ENCODE data around the gene TWIST2. TPM values are rescaled to one million over a fixed set of nuclear protein-coding genes. Genes with fewer than 3 reads are reported as not detected.
A peak's percentile ranks its signal among the peaks of the same experiment; 100 is the strongest.

Gene TWIST2
- total and polyA plus RNA-seq, 2 donors, result 20.5 to 25.1 TPM

DNA sequence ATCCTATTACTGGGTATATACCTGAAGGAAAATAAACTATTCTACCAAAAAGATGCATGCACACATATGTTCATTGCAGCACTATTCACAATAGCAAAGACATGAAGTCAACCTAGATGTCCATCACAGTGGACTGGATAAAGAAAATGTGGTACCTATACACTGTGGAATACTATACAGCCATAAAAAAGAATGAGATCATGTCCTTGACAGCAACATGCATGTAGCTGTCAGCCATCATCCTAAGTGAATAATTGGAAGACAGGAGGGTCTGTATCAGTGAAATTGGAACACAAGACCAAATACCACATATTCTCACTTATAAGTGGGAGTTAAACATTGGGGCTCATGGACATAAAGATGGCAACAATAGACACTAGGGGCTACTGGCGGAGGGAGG is 27.7 kb upstream of the TWIST2 start:
- no peak for DNase-seq (ENCODE audit: extremely low spot score)
- Histone ChIP-seq H3K4me3 (ENCODE audit: low read depth, low read length) (no peak overlapping the region), H3K27ac (ENCODE audit: low read depth) (no peak overlapping the region), H3K36me3 (ENCODE audit: insufficient read depth) (no peaks in the 10 kb centered on the region), H3K4me1 (ENCODE audit: insufficient read depth) (no peaks in the 10 kb centered on the region)
- 87% methylated on average over 1 of the region's 1 CpG for whole genome bisulfite sequencing

DNA sequence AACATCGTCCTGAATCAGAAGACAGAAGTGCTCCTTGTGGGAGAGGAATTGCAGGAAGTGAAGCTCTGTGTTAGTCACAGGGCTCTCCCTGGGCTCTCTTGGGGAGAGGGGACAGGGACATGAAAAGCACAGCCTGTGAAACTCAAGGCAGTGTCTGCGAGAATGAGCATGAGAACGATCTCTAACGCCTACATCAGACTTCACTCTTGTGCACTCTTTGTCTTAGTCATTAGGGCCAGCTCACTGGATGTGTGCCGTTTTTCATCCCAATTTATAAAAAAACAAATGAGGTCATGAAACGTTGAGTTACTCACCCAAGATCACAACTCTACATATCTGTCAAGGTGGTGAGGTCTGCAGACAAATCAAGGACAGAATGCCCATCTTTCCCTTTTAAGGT is 27.0 kb upstream of the TWIST2 start:
- DNase-seq (ENCODE audit: extremely low spot score), result no peak
- Histone ChIP-seq H3K4me1 (ENCODE audit: insufficient read depth) (no peaks in the 10 kb centered on the region), H3K36me3 (ENCODE audit: insufficient read depth) (no peaks in the 10 kb centered on the region), H3K4me3 (ENCODE audit: low read depth, low read length) (no peak overlapping the region), H3K27ac (ENCODE audit: low read depth) (no peak overlapping the region)
- WGBS, result 49% methylated on average over 6 of the region's 6 CpGs

DNA sequence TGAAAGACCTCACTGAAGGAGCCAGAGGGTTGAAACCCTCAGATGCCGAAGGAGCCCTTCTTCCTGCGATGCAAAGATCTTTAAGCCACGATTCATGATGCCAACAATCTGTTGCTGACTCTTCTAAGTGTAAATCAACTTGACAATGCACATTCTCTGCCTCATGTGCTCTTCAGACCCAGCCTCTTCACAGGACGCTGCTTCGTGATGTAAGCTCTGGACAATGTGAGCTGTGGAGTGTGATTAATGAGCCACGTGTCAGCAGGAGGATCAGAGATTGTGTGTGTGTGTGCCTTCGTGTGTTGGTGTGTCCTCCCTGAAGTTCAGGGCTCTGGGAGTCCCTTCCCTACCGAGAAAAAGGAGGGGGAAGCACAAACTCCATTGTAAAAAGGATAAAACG is 26.5 kb upstream of the TWIST2 start:
- no peak overlapping the region for H3K4me3 ChIP-seq (ENCODE audit: low read depth, low read length)
- DNase-seq (ENCODE audit: extremely low spot score), result no peak
- no peaks in the 10 kb centered on the region for H3K36me3 ChIP-seq (ENCODE audit: insufficient read depth)
- no peak overlapping the region for H3K27ac ChIP-seq (ENCODE audit: low read depth)
- 28% methylated on average over 9 of the region's 9 CpGs for WGBS
- H3K4me1 ChIP-seq (ENCODE audit: insufficient read depth), result no peaks in the 10 kb centered on the region

DNA sequence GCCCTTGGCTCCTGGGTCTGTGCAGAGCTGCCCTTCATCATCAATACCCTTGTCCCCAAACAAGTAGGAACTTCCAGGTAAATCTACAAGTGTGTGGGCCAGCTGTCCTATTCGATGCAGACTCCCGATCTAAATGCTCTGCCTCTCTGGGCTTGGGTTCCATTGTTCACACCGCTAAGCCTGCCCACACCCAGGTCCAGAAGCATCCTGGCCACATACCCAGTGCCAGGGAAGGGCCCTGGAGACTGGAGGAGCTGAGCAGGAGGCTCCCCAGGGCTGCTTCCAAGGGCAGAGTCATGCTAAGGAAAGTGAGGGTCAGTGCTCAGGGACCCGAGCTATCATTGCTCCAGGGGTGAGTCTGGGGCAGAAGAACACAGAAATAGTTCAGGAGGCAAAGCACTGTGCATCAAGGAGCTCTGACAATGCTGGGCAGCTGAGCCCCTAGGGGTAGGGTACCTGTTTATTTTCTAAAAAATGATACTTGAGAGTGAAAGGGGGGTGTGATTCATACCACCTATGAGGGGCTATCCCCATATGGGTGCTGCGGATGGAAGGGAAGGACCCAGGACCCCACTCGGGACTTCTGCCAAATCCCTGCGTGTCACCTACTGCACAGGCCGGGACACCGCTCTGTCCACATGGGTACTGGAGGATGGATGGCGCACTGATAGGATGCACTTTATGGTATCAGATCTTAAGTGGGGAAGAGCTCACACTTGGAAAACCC is 25.8 kb upstream of the TWIST2 start:
- no peak overlapping the region for H3K27ac ChIP-seq (ENCODE audit: low read depth)
- no peaks in the 10 kb centered on the region for H3K4me1 ChIP-seq (ENCODE audit: insufficient read depth)
- no peaks in the 10 kb centered on the region for H3K36me3 ChIP-seq (ENCODE audit: insufficient read depth)
- DNase-seq (ENCODE audit: extremely low spot score), result no peak
- no peak overlapping the region for H3K4me3 ChIP-seq (ENCODE audit: low read depth, low read length)
- WGBS, result 81% methylated on average over 10 of the region's 10 CpGs

DNA sequence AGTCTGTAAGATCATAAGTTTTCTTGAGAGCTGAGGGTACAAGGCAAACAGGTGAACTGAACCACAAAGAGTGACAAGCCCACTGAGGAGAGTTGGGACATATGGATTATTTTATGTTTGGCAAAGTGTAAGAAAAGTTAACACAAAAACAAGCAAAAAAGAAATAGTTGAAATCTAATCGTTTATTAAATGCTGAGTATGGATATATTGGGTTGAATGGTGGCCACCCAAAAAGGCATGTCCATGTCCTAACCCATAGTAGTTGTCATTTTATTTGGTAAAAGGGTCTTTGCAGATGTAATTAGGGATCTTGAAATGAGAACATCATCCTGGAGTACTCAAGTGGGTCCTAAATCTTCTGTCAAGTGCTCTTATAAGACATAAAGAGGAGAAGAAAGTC is 24.9 kb upstream of the TWIST2 start:
- Histone ChIP-seq H3K4me1 (ENCODE audit: insufficient read depth) (no peaks in the 10 kb centered on the region), H3K27ac (ENCODE audit: low read depth) (no peak overlapping the region), H3K4me3 (ENCODE audit: low read depth, low read length) (no peak overlapping the region), H3K36me3 (ENCODE audit: insufficient read depth) (no peaks in the 10 kb centered on the region)
- DNase-seq (ENCODE audit: extremely low spot score), result no peak
- 81% methylated on average over 1 of the region's 1 CpG for WGBS

DNA sequence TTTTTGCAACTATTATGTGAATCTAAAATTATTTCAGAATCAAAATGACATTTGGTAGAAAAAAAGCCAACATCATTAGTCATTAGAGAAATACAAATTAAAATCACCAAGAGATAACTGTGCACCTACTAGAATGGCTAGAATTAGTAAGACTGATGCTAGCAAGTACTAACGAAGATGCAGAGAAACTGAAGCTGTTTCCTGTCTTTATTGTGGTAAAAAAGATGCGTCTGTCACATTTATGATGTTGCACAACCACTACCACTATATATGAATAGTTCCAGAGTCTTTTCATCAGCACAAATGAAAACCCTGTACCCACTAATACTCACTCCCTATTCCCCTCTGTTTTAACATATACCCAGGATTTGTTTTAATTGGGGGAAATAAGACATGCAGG is 16.7 kb upstream of the TWIST2 start:
- WGBS, result 53% methylated on average over 2 of the region's 2 CpGs
- H3K4me3 ChIP-seq (ENCODE audit: low read depth, low read length), result no peak overlapping the region
- no peak overlapping the region for H3K27ac ChIP-seq (ENCODE audit: low read depth)
- no peak for DNase-seq (ENCODE audit: extremely low spot score)
- H3K4me1 ChIP-seq (ENCODE audit: insufficient read depth), result no peaks in the 10 kb centered on the region
- H3K36me3 ChIP-seq (ENCODE audit: insufficient read depth), result no peaks in the 10 kb centered on the region

DNA sequence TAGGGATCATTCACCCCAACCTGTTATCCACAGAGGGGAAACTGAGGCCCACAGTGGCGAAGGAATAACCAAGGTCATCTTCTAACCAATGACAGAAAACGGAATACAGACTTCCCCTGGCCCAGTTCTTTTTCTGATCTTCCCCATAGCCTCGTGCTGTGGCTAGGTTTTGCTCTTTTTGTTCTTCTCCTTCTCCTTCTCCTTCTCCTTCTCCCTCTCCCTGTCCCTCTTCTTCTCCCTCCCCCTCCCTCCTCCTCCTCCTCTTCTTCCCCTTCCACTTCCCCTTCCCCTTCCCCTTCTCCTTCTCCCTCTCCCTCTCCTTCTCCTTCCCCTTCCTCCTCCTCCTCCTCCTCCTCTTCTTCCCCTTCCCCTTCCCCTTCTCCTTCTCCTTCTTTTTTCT is 12.9 kb upstream of the TWIST2 start:
- no peak overlapping the region for H3K27ac ChIP-seq (ENCODE audit: low read depth)
- H3K4me1 ChIP-seq (ENCODE audit: insufficient read depth), result no peaks in the 10 kb centered on the region
- no peak overlapping the region for H3K4me3 ChIP-seq (ENCODE audit: low read depth, low read length)
- no peak for DNase-seq (ENCODE audit: extremely low spot score)
- WGBS, result 87% methylated on average over 3 of the region's 3 CpGs
- H3K36me3 ChIP-seq (ENCODE audit: insufficient read depth), result no peaks in the 10 kb centered on the region

DNA sequence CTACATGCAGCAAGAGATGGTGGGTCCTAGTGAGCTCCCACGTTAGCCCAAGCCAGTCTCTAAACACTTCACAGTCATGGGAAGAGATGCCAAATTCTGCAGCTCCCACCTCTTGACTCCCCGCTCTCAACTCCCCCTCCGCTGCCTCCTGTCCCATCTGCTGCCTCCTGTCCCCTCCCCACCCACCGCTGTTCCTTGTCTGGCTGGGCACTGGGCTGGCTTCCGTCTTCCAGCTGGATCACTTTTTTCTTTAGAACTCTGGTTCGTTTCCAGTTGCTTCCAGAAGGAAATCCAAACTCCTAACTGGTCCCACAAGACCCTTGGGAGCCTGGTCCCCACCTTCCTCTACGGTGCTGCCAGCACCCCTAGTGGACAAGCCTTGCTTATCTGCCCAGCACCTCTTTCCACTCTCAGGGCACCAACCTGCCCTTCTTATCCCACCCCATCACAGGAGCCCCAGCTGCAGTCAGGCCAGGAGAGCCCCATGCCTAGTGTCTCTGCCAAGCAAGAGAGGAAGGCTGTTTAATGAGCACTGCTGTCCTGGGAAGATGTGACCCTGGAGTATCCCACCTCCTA is 12.1 kb upstream of the TWIST2 start:
- no peak overlapping the region for H3K4me3 ChIP-seq (ENCODE audit: low read depth, low read length)
- DNase-seq (ENCODE audit: extremely low spot score), result no peak
- no peak overlapping the region for H3K27ac ChIP-seq (ENCODE audit: low read depth)
- no peaks in the 10 kb centered on the region for H3K4me1 ChIP-seq (ENCODE audit: insufficient read depth)
- H3K36me3 ChIP-seq (ENCODE audit: insufficient read depth), result no peaks in the 10 kb centered on the region
- 68% methylated on average over 7 of the region's 7 CpGs for WGBS

DNA sequence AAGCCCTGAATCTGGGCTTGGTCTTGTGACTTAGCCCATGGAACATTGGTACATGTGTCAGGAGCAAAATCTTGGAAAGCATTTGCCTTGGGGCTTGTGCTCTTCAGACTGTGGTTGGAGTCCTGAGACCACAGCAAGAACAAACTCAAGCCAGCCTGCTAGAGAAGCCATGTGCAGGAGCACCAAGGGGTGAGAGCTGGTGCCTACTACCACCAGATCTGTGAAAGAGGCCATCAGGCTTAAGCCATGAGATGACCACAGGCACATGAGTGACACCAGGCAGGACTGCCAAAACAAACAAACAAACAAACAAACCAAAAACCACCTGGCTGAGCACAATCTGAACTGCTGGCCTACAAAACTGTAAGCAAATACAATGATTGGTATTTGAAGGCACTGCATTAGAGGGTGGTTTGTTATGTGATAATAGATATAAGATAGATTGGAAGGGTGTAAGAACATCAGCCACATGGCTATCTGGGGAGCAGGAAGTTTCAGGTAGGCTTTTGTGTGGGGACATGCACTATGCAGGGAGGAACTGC is 9.0 kb upstream of the TWIST2 start:
- no peaks in the 10 kb centered on the region for H3K36me3 ChIP-seq (ENCODE audit: insufficient read depth)
- no peak overlapping the region for H3K4me3 ChIP-seq (ENCODE audit: low read depth, low read length)
- DNase-seq (ENCODE audit: extremely low spot score), result no peak
- H3K4me1 ChIP-seq (ENCODE audit: insufficient read depth), result no peaks in the 10 kb centered on the region
- H3K27ac ChIP-seq (ENCODE audit: low read depth), result no peak overlapping the region

DNA sequence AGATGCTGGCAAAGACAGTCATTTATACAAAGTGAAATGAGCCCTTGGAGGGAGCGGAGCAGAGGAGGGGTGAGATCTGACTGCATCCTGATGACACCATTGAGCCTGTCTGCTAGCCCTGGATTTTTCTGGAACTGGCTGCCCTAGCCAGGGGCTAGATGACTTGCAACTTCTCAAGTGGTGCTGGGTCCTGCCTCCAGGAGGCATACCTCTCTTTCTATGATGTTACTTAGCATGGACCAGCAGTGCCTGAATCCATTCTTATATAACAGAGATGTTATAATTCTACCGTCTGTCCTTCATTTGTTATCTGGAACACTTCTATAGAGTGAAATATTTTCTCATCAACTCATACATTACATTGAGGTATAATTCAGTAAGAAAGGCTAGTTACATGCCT is 8.5 kb upstream of the TWIST2 start:
- H3K4me3 ChIP-seq (ENCODE audit: low read depth, low read length), result no peak overlapping the region
- 92% methylated on average over 2 of the region's 2 CpGs for WGBS
- DNase-seq (ENCODE audit: extremely low spot score), result no peak
- no peaks in the 10 kb centered on the region for H3K4me1 ChIP-seq (ENCODE audit: insufficient read depth)
- no peak overlapping the region for H3K27ac ChIP-seq (ENCODE audit: low read depth)
- no peaks in the 10 kb centered on the region for H3K36me3 ChIP-seq (ENCODE audit: insufficient read depth)

DNA sequence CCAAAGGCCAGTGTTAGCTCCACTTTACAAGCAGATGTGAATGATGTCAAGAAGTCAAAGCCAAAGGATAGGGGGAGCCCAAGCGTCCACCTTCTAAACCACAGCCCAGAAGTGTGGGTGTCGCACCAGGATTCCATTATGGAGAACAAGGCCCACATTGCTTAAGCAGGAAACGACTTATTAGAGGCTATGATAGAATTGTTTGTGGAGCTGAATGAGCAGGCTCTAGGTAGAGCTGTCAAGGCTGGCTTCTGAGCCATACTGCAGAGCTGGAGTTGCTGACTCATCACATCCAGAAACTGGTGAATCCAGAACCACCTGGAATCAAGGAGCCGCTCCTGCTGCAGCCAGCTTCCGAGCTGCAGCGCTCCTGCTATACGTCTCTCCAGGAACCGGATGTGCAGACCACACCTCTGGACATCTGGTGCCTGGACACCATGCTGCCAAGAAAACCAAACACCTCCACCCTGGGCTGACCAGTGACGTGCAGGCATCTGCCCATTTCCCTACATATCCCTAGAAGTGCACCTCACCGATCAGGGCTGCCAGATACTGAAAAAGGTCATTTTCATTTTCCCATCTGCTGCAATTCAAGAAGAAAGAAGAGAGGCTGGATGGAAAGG is 6.2 kb upstream of the TWIST2 start:
- no peaks in the 10 kb centered on the region for H3K4me1 ChIP-seq (ENCODE audit: insufficient read depth)
- 79% methylated on average over 10 of the region's 10 CpGs for WGBS
- DNase-seq (ENCODE audit: extremely low spot score), result no peak
- no peak overlapping the region for H3K4me3 ChIP-seq (ENCODE audit: low read depth, low read length)
- no peaks in the 10 kb centered on the region for H3K36me3 ChIP-seq (ENCODE audit: insufficient read depth)
- H3K27ac ChIP-seq (ENCODE audit: low read depth), result no peak overlapping the region

DNA sequence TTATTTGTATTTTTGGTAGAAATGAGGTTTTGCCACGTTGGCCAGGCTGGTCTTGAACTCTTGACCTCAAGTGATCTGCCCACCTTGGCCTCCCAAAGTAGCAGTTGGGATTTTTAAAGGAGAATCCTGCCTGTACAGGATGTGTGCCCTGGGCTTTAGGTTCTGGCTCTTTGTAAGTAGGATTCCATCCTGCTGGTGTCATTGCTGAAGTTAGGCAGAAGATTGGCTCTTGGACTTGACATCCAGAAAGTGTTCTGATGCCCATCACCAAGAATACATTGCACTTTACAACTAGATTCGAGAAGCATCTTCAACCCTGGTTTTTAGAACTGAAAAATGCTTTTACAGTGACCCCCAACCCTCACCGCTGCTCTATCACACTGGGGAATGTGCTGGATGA is 4.4 kb upstream of the TWIST2 start:
- no peak for DNase-seq (ENCODE audit: extremely low spot score)
- 68% methylated on average over 3 of the region's 3 CpGs for WGBS
- no peak overlapping the region for H3K4me3 ChIP-seq (ENCODE audit: low read depth, low read length)
- H3K4me1 ChIP-seq (ENCODE audit: insufficient read depth), result no peaks in the 10 kb centered on the region
- H3K36me3 ChIP-seq (ENCODE audit: insufficient read depth), result no peaks in the 10 kb centered on the region
- H3K27ac ChIP-seq (ENCODE audit: low read depth), result no peak overlapping the region

DNA sequence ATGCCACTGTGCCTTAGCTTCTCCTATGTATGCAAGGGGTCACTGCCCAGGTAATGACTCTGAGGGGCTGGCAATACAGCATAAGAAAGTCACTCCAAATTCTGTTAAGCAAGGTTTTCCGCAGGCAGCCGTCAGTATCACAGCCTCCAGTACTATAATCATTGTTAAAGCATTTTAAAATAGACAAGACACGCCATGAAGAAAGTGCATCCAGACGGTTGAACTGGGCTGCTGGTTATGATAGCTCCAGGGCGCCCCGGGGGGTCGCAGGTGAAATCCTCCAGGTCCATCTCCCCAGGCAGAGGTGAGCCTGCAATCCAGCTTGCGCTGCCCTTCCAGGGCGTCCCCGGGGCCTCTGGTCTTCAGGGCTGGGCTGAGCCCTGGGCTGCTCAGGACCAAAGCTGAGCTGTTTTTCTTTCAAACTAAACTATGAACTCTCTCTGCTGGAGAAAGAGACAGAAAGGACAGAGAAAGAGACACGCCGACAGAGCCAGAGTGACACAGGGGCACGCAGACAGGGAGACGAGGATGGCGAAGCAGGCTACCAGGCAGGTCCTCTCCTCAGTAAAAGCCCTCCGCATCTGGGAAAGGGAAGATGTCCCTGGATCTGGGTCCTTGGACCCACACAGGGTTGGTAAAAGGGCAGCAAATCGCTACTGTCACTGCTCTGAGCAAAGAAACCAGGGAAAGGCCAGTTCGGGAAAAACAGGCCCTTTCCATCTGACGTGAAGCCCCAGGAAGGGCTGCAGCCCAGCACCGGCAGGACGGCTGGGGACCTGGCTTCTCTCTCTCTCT is 2.1 kb upstream of the TWIST2 start:
- Histone ChIP-seq H3K27ac (ENCODE audit: low read depth) (no peak overlapping the region), H3K36me3 (ENCODE audit: insufficient read depth) (no peaks in the 10 kb centered on the region), H3K4me1 (ENCODE audit: insufficient read depth) (no peaks in the 10 kb centered on the region), H3K4me3 (ENCODE audit: low read depth, low read length) (no peak overlapping the region)
- DNase-seq (ENCODE audit: extremely low spot score), result no peak
- 77% methylated on average over 21 of the region's 21 CpGs for WGBS

DNA sequence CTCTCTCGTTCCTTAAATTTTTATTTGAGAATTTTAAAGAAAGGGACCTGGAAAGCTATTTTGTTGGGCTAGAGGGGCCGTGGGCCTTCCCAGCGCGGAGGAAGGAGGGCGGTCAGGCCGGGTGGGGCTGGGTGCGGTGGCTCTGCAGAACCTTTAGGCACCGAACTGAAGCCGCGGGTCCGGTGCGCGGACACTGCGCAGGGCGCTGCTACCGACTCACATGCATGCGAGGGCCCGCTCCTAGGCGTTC is 1.6 kb upstream of the TWIST2 start:
- no peaks in the 10 kb centered on the region for H3K4me1 ChIP-seq (ENCODE audit: insufficient read depth)
- DNase-seq (ENCODE audit: extremely low spot score), result no peak

More for the DNA sequence above, 1.6 kb upstream of the TWIST2 start:
- Histone ChIP-seq H3K4me3 (ENCODE audit: low read depth, low read length) (peak overlapping the region; percentile 73), H3K36me3 (ENCODE audit: insufficient read depth) (no peaks in the 10 kb centered on the region), H3K27ac (ENCODE audit: low read depth) (no peak overlapping the region)
- WGBS, result 47% methylated on average over 19 of the region's 19 CpGs

Measured in urinary bladder (tissue), 4 donors.